Activated naive CD4-positive, alpha-beta T cell treated with Interleukin-2 at 50 U/mL for 16 hours (primary cell): ENCODE data around the gene HARS1.
"Not testable (repeated sequence)": the region's sequence is repeated elsewhere in the genome, so short reads cannot be mapped to it uniquely, and the experiment has no call there.

ENCODE experiments used
- DNase-seq: peaks from one replicate; pipeline ENCODE4 v3.0.0-alpha.2; 2020

The HARS1 gene

GRCh38 chr5:140674629-140675028, 16.5 kb downstream of the HARS1 start:
- no peak for DNase-seq

DNA sequence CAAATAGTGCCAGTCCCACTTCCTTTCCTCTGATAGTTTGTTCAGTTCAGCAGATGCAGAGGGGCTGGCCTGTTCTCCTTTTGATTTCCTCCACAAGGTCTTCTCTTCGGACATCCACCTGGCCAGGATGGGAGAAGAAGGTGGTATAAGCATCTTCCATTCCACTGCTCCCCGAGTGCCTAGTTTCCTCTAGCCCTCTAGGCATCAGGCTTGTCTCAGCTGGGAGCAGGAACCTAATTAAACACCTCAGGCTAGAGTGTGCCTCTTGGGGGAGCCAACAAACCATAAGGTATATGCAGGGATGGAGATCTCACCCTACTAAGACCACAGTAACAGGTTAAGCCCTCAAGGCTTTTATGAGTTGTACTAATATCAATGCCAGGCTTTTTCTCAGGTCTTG, 17.0 kb downstream of the HARS1 start:
- DNase-seq = no peak

DNA sequence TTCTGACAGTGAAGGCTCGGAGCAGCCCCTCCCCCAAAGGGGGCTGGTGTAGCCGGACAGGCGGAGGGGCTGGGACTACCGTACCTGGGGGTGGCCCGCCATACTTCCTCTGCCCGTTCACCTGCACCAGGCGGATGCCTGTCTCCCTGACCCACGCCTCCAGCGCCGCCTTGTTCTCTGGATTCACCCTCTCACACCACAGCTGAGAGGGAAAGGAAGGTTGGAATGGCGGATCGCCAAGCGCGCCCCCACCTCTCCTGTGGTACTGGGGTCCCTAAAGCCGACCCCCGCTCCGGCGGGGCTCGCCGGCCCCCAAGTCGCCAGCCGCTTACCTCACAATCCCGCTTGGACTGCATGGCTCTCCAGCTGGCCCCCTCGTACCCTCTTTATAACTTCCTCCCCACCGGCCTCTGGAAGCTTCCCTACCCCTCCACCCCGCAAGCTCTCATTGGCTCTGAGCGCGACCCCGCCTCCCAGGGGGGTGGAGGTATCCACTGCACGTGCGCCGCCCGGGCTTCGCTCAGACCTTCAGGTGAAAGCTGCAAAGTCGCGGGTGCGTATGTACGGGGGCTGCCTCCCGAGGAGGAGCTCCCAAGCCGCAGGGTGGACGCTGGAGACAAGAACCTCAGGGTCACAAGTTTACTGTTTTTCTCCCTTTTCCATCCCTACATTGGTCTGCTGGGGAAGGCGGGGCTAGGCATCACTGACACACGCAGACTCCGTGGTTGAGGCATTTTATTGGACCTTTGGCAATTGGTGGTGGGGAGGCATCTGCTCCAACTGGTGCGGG, 17.8 kb downstream of the HARS1 start, which contains the start of gene DND1:
Gene DND1, minus strand, starts transcription at position 390 of the 790 bp plus-strand sequence. Its CDS starts 34 bp downstream, at position 356.
- DNase-seq = no peak

DNA sequence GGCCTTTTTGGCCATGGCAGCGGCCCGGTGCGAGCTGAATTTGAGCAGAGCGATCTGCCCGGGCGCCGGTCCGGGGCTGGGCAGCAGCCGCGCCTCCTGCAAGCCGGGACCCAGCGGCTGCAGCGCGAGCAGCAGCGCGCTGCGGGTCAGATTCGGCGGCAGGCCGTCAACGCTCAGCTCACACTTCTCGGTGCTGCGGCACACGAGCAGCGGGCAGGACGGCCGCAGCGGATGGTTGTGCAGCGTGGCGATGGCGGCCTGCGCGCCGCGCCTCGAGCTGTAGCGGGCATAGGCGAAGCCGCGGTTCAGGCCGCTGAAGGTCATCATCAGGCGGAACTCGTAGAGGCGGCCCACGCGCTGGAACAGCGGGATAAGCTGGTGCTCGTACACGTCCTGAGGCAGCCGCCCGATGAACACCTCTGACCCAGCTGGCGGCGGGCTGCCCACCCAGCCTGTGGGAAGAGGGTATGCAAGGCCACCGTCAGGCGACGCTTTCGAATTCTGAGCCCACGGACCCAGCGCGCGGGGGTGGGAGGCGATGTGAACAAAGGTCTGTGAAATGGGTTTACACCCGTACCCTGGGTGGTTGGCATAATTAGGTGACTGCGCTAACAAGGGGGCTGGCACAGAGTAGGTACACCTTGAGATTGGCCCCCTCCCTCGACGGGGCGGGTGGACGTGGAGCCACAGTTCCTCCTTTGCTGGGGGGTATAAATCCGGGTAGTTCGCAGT, 18.5 kb downstream of the HARS1 start:
- no peak for DNase-seq

DNA sequence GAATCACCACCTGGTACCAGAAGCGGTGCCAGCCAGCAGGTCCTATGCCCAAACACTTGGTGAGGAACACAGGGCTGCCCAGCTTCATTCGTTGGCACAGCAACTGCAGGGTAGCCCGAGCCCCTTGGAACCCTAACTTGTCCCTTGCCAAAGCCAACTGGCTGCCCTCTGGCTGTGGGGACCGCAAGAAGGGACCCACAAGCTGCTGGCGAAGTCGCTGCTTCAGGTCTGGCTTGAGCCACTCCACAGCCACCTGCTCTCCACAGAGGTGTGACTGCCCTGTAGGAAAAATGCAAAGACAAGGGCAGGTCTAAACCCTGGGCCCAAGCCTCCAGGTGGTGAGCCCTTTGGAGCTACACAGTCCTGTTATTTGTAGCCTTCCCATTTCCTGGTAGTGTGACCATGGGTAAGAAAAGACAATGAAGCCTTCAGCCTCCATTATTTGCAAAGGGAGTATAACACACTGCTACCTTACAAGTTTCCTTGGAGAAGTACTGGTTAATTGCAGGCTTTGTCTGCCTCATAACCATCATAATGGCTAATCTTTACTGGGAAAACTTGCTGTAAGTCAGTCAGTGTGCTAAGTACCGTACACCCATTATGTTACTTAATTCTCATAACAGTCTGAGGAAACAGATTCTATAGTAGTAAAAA, 19.6 kb downstream of the HARS1 start:
- DNase-seq = no peak

GRCh38 chr5:140671035-140671434, 20.1 kb downstream of the HARS1 start:
- DNase-seq = not testable (repeated sequence)

GRCh38 chr5:140664359-140665119, 26.6 kb downstream of the HARS1 start, which contains the start of gene WDR55:
Gene WDR55 (plus strand): TSS chr5:140664904. CDS start chr5:140664913, 9 bp downstream.
- peak; percentile 97 for DNase-seq

- DNase-seq = no peak
Observed at GRCh38 chr5:140664030-140664358, 27.2 kb downstream of the HARS1 start.

DNA sequence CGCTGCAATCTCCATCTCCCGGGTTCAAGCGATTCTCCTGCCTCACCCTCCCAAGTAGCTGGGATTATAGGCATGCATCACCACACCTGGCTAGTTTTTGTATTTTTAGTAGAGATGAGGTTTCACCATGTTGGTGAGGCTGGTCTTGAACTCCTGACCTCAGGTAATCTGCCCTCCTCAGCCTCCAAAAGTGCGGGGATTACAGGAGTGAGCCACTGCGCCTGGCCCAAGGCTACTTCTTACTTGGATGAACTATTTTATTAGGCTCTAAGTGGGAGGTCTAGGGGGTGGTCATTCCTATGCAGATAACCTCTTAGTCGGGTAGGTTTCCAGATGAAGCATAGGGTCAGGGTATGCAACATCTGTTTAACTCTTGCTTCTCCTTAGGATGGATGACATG, 30.8 kb downstream of the HARS1 start:
- not testable (repeated sequence) for DNase-seq

GRCh38 chr5:140658870-140659269, 32.3 kb downstream of the HARS1 start:
- DNase-seq = no peak

GRCh38 chr5:140647042-140647419, 44.1 kb downstream of the HARS1 start:
- DNase-seq = no peak

DNA sequence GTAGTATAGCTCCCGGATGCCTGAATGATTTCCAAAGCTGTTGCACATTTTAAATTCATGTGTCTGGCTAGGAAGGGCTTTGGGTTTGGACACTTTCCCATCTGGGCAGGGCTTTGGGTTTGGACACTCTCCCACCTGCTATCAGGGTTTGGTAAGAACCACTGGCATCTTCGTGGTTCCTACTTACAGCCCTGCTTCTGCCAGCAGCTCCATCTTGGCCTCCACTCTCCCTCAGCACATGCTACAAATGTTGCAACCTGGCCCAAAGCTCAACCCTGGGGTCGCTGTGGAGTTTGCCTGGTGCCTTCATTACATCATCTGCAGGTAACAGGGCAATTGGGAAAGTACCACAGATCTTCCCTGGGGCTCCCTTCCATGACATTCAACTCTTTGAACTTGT, 48.5 kb downstream of the HARS1 start:
- DNase-seq = no peak

DNA sequence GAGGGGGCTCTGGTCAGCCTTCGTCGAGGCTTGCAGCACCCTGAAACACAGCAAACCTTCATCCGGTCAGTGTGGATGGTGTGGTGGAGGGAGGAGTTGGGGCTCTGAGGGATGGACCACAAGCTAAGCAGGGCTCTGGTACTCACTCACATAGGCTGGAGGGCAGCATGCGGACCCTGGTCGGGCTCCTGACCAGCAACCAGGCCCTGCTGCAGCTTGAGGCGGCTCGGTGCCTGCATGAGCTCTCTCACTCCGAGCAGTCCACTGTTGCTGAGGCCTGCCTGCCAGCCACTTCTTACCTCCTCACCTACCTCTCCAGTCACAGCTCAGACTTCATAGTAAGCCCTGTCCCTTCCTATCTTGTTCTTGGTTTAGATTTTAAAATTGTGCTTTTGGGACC, 49.5 kb downstream of the HARS1 start:
- DNase-seq = no peak

DNA sequence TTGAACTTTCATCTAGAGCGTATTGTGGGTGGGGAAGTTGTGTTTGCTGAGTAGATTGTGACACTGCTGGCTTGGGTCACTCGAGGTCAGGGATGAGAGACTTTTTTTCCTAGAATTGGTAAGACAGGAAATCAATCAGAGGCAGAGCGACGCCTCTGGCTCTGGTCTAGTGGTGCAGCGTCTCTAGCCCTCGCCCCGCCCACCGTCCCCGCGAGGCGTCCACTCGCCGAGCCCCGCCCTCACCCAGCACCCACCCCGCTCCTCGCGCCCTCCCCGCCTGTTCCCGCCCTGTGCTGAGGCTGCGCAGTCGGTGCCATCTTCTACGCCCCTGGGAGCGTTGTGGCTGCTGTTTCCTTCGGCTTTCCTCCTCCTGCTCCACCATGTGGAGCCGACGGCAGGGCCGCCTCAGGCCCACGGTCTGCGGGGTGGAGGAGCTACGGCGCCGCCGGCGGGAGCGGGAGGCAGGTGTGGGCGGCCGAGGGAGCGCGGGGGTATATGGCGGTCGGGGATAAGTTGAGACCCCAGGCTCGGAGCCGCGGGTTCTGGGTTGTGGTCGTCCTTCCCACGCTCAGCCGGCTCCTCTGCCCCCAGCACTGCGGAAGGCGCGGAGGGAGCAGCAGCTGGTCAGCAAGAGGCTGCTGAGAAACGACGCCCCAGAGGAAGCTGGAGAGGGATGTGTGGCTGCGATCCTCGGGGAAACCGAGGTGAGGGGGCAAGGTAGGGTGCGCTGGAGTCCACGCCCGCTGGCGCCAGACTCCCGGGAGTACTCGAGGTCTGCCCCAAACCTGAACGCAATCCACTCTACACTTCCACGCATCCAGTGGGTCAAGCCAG, 51.8 kb downstream of the HARS1 start, which contains the start of gene TMCO6:
Gene TMCO6, plus strand, starts transcription at position 304 of the 834 bp plus-strand sequence. Its CDS starts 77 bp downstream, at position 381.
- peak; percentile 96 for DNase-seq

DNA sequence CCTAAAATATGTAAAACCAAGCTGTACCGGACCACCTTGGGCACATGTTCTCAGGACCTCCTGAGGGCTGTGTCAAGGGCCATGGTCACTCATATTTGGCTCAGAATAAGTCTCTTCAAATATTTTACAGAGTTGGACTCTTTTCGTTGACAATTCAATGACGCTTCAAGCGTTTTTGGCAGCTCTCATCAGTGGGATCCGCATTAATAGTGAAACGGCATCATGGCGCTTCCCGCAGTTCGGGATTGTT, 52.3 kb downstream of the HARS1 start:
- DNase-seq = not testable (repeated sequence)

GRCh38 chr5:140637371-140638100, 53.6 kb downstream of the HARS1 start:
- DNase-seq = no peak

DNA sequence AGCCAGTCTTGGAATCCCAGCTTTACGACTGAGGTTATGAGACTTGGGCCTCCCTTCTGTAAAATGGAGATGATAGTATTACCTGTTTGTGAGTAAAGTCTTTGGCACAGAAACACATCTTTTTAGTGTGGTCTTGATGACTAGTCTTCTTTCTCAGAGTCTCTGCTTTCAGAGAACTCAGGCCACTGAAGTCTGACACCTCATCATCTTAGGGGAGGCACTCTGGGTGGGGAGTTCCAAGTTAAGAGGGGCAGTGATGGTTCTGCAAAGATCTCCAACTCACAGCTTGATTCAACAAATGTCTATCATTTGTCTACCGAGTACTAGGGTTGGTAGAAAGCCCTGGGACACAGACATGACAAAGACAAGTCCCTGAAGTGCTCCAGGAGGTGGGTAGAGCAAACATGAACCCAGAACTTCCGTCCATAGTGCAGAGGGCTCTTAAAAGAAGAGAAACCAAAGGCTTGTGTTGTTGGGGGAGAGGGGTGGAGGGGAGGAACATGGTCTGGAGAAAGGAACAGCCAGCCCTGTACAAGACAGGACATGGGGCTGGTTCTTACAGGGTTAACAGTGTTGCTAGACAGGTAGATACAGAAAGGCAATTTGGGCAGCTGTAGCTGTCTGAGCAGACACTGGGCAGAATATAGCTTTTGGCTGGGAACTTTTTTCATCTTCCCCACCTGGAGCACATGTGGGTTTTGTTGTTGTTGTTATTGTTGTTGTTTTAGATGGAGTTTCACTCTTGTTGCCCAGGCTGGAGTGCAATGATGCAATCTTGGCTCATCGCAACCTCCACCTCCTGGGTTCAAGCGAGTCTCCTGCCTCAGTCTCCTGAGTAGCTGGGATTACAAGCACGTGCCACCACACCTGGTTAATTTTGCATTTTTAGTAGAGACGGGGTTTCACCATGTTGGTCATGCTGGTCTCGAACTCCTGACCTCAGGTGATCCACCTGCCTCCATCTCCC, 55.6 kb downstream of the HARS1 start:
- DNase-seq = no peak

DNA sequence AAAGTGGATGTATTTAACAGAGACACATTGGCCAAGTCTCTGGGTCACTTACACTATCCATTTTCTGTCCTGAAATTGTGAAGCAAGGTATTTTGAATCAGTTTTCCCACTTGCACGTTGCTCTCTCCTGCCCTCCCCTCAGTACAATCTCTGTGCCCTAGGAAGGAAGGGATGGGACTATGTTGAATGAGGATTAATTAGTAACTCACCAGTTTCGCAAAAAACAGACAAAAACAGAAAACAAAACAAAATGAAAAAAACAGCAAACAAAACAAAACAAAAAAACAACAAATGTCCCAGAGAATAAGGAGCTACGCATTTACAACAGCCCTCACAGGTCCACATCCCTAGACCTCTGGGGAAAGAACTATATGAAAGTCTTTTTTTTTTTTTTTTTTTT, 57.1 kb downstream of the HARS1 start:
- no peak for DNase-seq

DNA sequence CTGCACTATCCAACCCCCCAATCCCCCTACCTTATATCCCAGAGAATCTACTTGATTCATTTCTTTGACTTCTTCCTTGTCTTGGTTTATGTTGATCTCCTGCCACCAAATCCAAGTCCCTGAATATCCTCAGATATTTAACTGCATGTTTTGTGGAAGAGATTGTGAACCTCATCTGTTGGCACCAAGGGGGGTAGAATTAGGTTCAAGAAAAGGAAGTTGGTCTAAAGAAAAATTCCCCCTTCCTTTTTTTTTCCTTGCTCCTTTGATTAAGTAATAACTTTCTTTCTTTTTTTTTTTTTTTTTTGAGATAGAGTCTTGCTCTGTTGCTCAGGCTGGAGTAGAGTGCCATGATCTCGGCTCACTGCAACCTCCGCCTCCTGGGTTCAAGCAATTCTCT, 57.7 kb downstream of the HARS1 start:
- no peak for DNase-seq

DNA sequence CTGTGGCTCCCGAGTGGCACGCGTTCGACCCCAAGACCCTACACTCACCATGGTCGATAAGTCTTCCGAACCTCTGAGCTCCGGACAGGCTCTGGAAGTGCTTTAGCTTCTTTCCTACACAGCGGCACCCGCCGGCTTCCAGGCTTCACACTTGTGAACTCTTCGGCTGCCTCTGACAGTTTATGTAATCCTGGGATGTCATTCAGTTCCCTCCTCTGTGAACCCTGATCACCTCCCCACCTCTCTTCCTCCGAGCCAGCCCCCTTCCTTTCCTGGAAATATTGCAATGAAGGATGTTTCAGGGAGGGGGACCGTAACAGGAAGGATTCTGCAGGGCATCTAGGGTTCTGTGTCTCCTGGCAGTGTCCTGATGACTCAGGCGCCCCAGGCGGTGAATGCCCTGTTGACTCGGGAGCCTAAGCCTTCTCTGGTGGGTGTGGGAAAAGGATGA, 58.1 kb downstream of the HARS1 start, which contains the start of gene CD14:
Gene CD14, minus strand, starts transcription at position 155 of the 451 bp plus-strand sequence. Its CDS starts 104 bp downstream, at position 51.
- no peak for DNase-seq
